NCI-H2107 (cell line): ENCODE results near the gene TENT4A.

Experiments
- DNase-seq: peaks from one replicate; lab custom pipeline; 2025; lab: John Stamatoyannopoulos, UW

The TENT4A gene

GRCh38 chr5:6805841-6806240 lies 92.6 kb downstream of the TENT4A start:
- DNase-seq = no peak
